Esophagus muscularis mucosa (tissue), 4 donors: ENCODE results near the gene TMEM175. TPM values are rescaled to one million over a fixed set of nuclear protein-coding genes. Genes with fewer than 3 reads are reported as not detected.

Experiments used
- DNase-seq: peaks from one replicate; pipeline ENCODE4 v3.0.0-alpha.2; 2017; ENCODE audit errors: extremely low spot score
- H3K27ac ChIP-seq, 4 donors: fragments of 200-600 bp; sonication (generic); replicated peaks in 1 of 4; 1 replicate in 3 of 4; 2 replicates in 1 of 4; pipeline ENCODE4 v1.5.1; 2016 to 2019; ENCODE audit warnings: mild to moderate bottlenecking in 1 of 4
- H3K27me3 ChIP-seq, 4 donors: fragments of 200-600 bp; sonication (generic); one replicate each; pipeline versions ENCODE4 v1.5.1 to v1.6.0; 2016 to 2019
- H3K36me3 ChIP-seq, 4 donors: fragments of 200-600 bp; sonication (generic); one replicate each; pipeline ENCODE4 v1.5.1; 2016 to 2019
- H3K4me1 ChIP-seq, 4 donors: fragments of 200-600 bp; sonication (generic); one replicate each; pipeline ENCODE4 v1.5.1; 2016 to 2019
- H3K4me3 ChIP-seq, 4 donors: fragments of 200-600 bp; sonication (generic); 1 replicate in 2 of 4; 2 replicates in 2 of 4; pipeline ENCODE4 v1.5.1; 2016 to 2019; ENCODE audit warnings: mild to moderate bottlenecking in 4 of 4, moderate library complexity in 1 of 4
- H3K9me3 ChIP-seq, 4 donors: fragments of 200-600 bp; sonication (generic); 1 replicate in 3 of 4; 2 replicates in 1 of 4; pipeline ENCODE4 v1.5.1; 2016 to 2019
- CTCF ChIP-seq, 3 experiments: fragments of 200-600 bp in 2 of 3; fragments of 450-650 bp in 1 of 3; sonication (generic) in 2 of 3; IDR thresholded peaks; one replicate each; pipeline ENCODE4 v1.5.1; 2017 to 2019; ENCODE audit warnings: antibody characterized with exemption in 3 of 3, mild to moderate bottlenecking in 2 of 3, moderate library complexity in 1 of 3
- EP300 ChIP-seq: sonication (generic); formaldehyde crosslinking; IDR thresholded peaks from one replicate; pipeline ENCODE4 v1.6.1; 2017; ENCODE audit warnings: antibody characterized with exemption
- POLR2A ChIP-seq: fragments of 450-650 bp; IDR thresholded peaks from one replicate; pipeline ENCODE4 v1.6.1; 2017; ENCODE audit warnings: antibody characterized with exemption, moderate library complexity, mild to moderate bottlenecking, low read depth
- POLR2AphosphoS5 ChIP-seq, 2 donors: sonication (generic); formaldehyde crosslinking; IDR thresholded peaks; one replicate each; pipeline ENCODE4 v1.6.1; 2017; ENCODE audit warnings: antibody characterized with exemption in 2 of 2
- WGBS: methylation state at CpG from one replicate; pipeline ENCODE4 v1.1.5; 2018; 5-methylcytosine and 5-hydroxymethylcytosine counted together
- intact Hi-C: fragments of 100-400 bp; cut with DNase I; formaldehyde crosslinking; loops from one replicate; pipeline ENCODE4 v1.15.1; 2023
- total RNA-seq, 4 donors: library from RNA; depleted of rRNA; stranded (reverse); fragments of >200 nt; gene quantifications; one replicate each; pipeline versions ENCODE4 v1.1.0 to v1.2.1, GENCODE V29; 2016

The TMEM175 gene
- total RNA-seq, 4 donors from 2014 or later = 17.6 to 39.5 (median 20.0) TPM

GRCh38 chr4:901192-901910 lies 30.9 kb upstream of the TMEM175 start:
- Histone ChIP-seq H3K36me3 (peaks cover 12 to 87% (median 62%) of the 10 kb centered on the region in 4 donors), H3K27me3 (no peaks in the 10 kb centered on the region), H3K4me1 (no peaks in the 10 kb centered on the region), H3K27ac (no peak overlapping the region), H3K4me3 (no peak overlapping the region), H3K9me3 (no peaks in the 10 kb centered on the region)
- DNase-seq = no peak
- 92% methylated on average over 21 of the region's 28 CpGs for WGBS
- intact Hi-C loops = no loop called here
- no peak for TF ChIP-seq POLR2A
- TF ChIP-seq CTCF (IDR thresholded peaks at IDR 0.05) = no peak
- no peak for TF ChIP-seq POLR2AphosphoS5 (IDR thresholded peaks at IDR 0.05)
- no peak for TF ChIP-seq EP300

GRCh38 chr4:903066-904046 lies 28.9 kb upstream of the TMEM175 start:
- Histone ChIP-seq H3K27me3 (no peaks in the 10 kb centered on the region), H3K27ac (no peak overlapping the region), H3K4me3 (no peak overlapping the region), H3K36me3 (peaks cover 0 to 76% (median 49%) of the 10 kb centered on the region in 4 donors), H3K4me1 (no peaks in the 10 kb centered on the region), H3K9me3 (no peaks in the 10 kb centered on the region)
- 83% methylated on average over 32 of the region's 42 CpGs for WGBS
- intact Hi-C loops = no loop called here
- DNase-seq = no peak
- TF ChIP-seq POLR2A (no peak), CTCF (IDR thresholded peaks at IDR 0.05) (no peak), POLR2AphosphoS5 (IDR thresholded peaks at IDR 0.05) (no peak), EP300 (no peak)

DNA sequence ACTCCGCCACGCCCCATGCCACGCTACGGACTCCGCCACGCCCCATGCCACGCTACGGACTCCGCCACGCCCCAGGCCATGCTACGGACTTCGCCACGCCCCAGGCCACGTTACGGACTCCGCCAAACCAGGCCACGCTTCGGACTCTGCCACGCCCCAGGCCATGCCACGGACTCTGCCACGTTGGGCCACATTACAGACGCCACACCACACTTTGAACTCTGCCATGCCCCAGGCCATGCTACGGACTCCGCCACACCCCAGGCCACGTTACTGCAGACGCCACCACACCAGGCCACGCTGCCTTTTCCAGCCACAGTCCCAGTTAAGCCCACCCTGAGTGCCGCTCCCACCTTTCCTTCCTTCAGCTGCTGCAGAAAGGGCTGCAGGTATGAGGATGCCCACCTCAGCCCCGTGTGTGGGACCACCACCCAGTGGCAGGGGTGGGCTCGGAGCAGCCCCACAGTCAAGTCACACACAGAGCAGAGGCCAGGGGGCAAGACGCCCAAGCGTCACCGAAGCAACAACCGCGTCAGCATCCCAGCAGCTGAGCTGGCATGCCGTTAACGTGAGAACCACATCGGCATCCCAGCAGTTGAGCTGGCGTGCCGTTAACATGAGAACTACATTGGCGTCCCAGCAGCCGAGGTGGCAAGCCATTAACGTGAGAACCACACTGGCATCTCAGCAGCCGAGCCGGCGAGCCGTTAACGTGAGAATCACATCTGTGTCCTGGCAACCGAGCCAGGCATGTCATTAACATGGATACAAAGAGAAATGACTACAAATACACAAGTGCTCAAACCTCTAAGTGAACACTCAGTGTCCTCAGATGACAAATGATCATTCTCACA lies 26.5 kb upstream of the TMEM175 start:
- DNase-seq = no peak
- no peak overlapping the region for H3K27ac ChIP-seq
- intact Hi-C loops = no loop called here
- H3K4me3 ChIP-seq = no peak overlapping the region
- H3K27me3 ChIP-seq = no peaks in the 10 kb centered on the region
- 95% methylated on average over 44 of the region's 49 CpGs for WGBS
- H3K4me1 ChIP-seq = no peaks in the 10 kb centered on the region
- H3K9me3 ChIP-seq = no peaks in the 10 kb centered on the region
- peaks cover 0 to 73% (median 56%) of the 10 kb centered on the region in 4 donors for H3K36me3 ChIP-seq
- TF ChIP-seq EP300 (no peak), POLR2A (no peak), CTCF (IDR thresholded peaks at IDR 0.05) (no peak), POLR2AphosphoS5 (IDR thresholded peaks at IDR 0.05) (no peak)

DNA sequence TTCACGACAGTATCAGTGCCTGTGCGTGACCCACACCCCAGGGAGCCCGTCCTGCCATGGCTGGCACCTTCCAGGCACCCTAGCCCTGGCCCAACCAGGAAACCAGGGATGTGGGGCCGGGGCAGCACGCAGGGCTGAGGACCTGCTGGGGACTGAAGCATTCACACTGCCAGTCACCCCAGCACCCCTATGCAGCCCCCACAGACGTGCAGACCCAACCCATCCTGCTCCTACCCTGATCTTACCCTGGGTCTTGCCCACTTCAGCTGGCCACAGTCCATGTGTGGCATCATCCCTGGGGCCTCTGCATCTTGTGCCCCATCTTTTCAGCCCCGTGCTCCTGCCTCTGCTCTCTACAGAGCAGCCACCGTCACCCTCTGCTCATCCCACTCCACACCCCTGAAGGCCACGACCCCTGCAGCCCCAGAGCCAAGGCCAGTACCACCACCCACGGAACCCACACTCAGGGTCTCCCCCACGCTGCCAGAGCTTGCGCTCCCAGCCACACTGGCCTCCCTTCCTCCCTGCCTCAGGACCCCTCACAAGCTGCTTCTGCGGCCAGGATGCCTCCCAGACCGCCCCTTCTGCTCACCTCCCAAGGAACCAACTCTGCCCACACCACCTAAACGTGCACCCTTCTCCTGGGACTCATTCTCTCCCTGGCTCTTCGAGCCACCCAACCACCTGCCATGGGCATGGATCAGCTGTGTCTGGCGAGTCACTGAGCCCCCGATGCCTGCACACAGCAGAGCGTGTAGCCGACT lies 25.7 kb upstream of the TMEM175 start:
- DNase-seq = no peak
- no peak for TF ChIP-seq POLR2AphosphoS5 (IDR thresholded peaks at IDR 0.05)
- TF ChIP-seq POLR2A = no peak
- TF ChIP-seq CTCF (IDR thresholded peaks at IDR 0.05) = no peak
- TF ChIP-seq EP300 = no peak
- H3K27ac ChIP-seq = no peak overlapping the region
- no peaks in the 10 kb centered on the region for H3K27me3 ChIP-seq
- WGBS = 97% methylated on average over 20 of the region's 20 CpGs
- intact Hi-C loops = no loop called here
- no peaks in the 10 kb centered on the region for H3K4me1 ChIP-seq
- H3K9me3 ChIP-seq = no peaks in the 10 kb centered on the region
- H3K36me3 ChIP-seq = peaks cover 5 to 73% (median 60%) of the 10 kb centered on the region in 4 donors
- no peak overlapping the region for H3K4me3 ChIP-seq
